Measurements from ENCODE around the gene DGKB.

The DGKB gene

GRCh38 chr7:14905764-14906163, 3.2 kb upstream of the DGKB start:
- Histone ChIP-seq H3K27ac (ENCODE audit: poor library complexity, severe bottlenecking) (no peak overlapping the region), H3K36me3 (ENCODE audit: low read depth) (no peaks in the 10 kb centered on the region), H3K4me3 (ENCODE audit: severe bottlenecking) (no peak overlapping the region), H3K27me3 (ENCODE audit: insufficient read depth, poor library complexity, severe bottlenecking) (peaks cover 30% of the 10 kb centered on the region), H3K4me1 (ENCODE audit: insufficient read depth, poor library complexity, severe bottlenecking) (no peaks in the 10 kb centered on the region), H3K9me3 (ENCODE audit: severe bottlenecking) (no peaks in the 10 kb centered on the region)
- ATAC-seq (ENCODE audit: low read depth): no peak
- no peak for DNase-seq (ENCODE audit: low spot score)
- TF ChIP-seq CTCF (IDR thresholded peaks at IDR 0.05; ENCODE audit: poor library complexity, severe bottlenecking): no peak

- no peaks in the 10 kb centered on the region for H3K36me3 ChIP-seq (ENCODE audit: low read depth)
- H3K4me3 ChIP-seq (ENCODE audit: severe bottlenecking): no peak overlapping the region
- H3K9me3 ChIP-seq (ENCODE audit: severe bottlenecking): no peaks in the 10 kb centered on the region
- DNase-seq (ENCODE audit: low spot score) (no peak), ATAC-seq (ENCODE audit: low read depth) (0 out of 3 replicates have a peak, but pooled peaks have one; percentile 31)
- TF ChIP-seq CTCF (IDR thresholded peaks at IDR 0.05; ENCODE audit: poor library complexity, severe bottlenecking): no peak
- no peaks in the 10 kb centered on the region for H3K4me1 ChIP-seq (ENCODE audit: insufficient read depth, poor library complexity, severe bottlenecking)
- peaks cover 35% of the 10 kb centered on the region for H3K27me3 ChIP-seq (ENCODE audit: insufficient read depth, poor library complexity, severe bottlenecking)
- H3K27ac ChIP-seq (ENCODE audit: poor library complexity, severe bottlenecking): no peak overlapping the region
These were observed 2.5 kb downstream of the DGKB start for GRCh38 chr7:14900051-14900450.

GRCh38 chr7:14899030-14899429, 3.5 kb downstream of the DGKB start:
- peaks cover 28% of the 10 kb centered on the region for H3K27me3 ChIP-seq (ENCODE audit: insufficient read depth, poor library complexity, severe bottlenecking)
- no peaks in the 10 kb centered on the region for H3K4me1 ChIP-seq (ENCODE audit: insufficient read depth, poor library complexity, severe bottlenecking)
- no peaks in the 10 kb centered on the region for H3K9me3 ChIP-seq (ENCODE audit: severe bottlenecking)
- no peaks in the 10 kb centered on the region for H3K36me3 ChIP-seq (ENCODE audit: low read depth)
- TF ChIP-seq CTCF (IDR thresholded peaks at IDR 0.05; ENCODE audit: poor library complexity, severe bottlenecking): no peak
- no peak overlapping the region for H3K27ac ChIP-seq (ENCODE audit: poor library complexity, severe bottlenecking)
- H3K4me3 ChIP-seq (ENCODE audit: severe bottlenecking): no peak overlapping the region
- DNase-seq (ENCODE audit: low spot score): no peak
- no peak for ATAC-seq (ENCODE audit: low read depth)

- no peaks in the 10 kb centered on the region for H3K4me1 ChIP-seq (ENCODE audit: insufficient read depth, poor library complexity, severe bottlenecking)
- H3K36me3 ChIP-seq (ENCODE audit: low read depth): no peaks in the 10 kb centered on the region
- no peak for TF ChIP-seq CTCF (IDR thresholded peaks at IDR 0.05; ENCODE audit: poor library complexity, severe bottlenecking)
- ATAC-seq (ENCODE audit: low read depth) (no peak), DNase-seq (ENCODE audit: low spot score) (no peak)
- no peak overlapping the region for H3K27ac ChIP-seq (ENCODE audit: poor library complexity, severe bottlenecking)
- peaks cover 4% of the 10 kb centered on the region for H3K27me3 ChIP-seq (ENCODE audit: insufficient read depth, poor library complexity, severe bottlenecking)
- no peak overlapping the region for H3K4me3 ChIP-seq (ENCODE audit: severe bottlenecking)
- no peaks in the 10 kb centered on the region for H3K9me3 ChIP-seq (ENCODE audit: severe bottlenecking)
These were observed 6.1 kb downstream of the DGKB start for GRCh38 chr7:14896461-14896860.

- Histone ChIP-seq H3K9me3 (ENCODE audit: severe bottlenecking) (no peaks in the 10 kb centered on the region), H3K27ac (ENCODE audit: poor library complexity, severe bottlenecking) (no peak overlapping the region), H3K4me3 (ENCODE audit: severe bottlenecking) (no peak overlapping the region), H3K36me3 (ENCODE audit: low read depth) (no peaks in the 10 kb centered on the region), H3K27me3 (ENCODE audit: insufficient read depth, poor library complexity, severe bottlenecking) (peaks cover 4% of the 10 kb centered on the region), H3K4me1 (ENCODE audit: insufficient read depth, poor library complexity, severe bottlenecking) (no peaks in the 10 kb centered on the region)
- no peak for TF ChIP-seq CTCF (IDR thresholded peaks at IDR 0.05; ENCODE audit: poor library complexity, severe bottlenecking)
- ATAC-seq (ENCODE audit: low read depth): no peak
- no peak for DNase-seq (ENCODE audit: low spot score)
These were observed 7.7 kb downstream of the DGKB start for GRCh38 chr7:14894826-14895225.

Measured in RWPE2 (cell line).